NCI-H1436 treated with DMSO at 0.1 percent for 48 hours (cell line): ENCODE measurements around the gene FIZ1.

Experiments
- DNase-seq: peaks from one replicate; lab custom pipeline; 2025; lab: John Stamatoyannopoulos, UW

FIZ1 gene

GRCh38 chr19:55613396-55613795 lies 14.1 kb upstream of the FIZ1 start:
- no peak for DNase-seq

DNA sequence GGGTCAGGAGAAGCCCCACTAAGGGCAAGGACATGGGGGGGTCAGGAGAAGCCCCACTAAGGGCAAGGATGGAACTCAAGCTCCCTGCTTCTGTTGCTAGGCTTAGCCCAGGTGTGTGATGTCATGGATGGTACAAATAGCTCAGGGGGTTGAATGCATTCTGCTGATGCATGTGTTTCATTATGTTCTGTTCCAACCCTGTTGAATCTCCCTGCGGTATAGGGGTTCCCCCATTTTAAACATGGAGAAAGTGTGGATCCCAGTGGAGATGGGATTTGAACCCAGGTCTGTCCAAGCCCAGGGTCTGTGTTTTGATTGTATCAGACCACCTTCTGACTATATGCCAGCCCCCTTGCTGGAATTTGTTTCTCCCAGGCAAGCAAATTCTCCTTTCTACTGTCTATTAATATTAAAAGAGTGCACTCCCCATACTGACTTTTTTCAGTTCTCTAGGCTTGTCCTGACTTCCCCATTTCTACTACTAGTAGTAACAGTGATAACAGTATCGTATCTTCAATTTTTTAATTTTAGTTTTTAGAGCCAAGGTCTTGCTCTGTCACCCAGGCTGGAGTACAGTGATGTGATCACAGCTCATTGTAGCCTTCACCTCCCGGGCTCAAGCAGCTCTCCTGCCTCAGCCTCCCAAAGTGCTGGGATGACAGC lies 12.8 kb upstream of the FIZ1 start:
- no peak for DNase-seq

- no peak for DNase-seq
These were observed 12.1 kb upstream of the FIZ1 start for GRCh38 chr19:55611300-55611982.

GRCh38 chr19:55609326-55609725 lies 10.0 kb upstream of the FIZ1 start:
- DNase-seq = no peak

DNA sequence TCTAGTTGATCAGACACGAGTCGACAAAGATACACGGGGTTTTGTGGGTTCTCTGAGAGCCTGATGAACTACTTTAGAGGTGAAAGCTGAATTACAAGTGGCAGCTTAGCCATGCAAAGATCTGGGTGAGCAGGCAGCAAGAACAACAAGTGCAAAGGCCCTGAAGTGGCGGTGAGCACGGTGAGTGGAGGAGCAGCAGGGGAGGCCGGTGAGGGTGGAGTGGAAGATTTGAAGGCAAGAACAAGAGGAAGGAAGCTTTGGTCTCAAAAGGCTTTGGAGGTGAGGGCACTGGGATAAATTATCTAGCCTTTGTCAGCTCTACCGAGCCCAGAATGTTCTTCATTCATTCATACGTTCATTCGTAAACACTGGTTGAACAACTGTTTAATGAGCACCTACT lies 7.5 kb upstream of the FIZ1 start:
- DNase-seq = no peak

- no peak for DNase-seq
These were observed 7.1 kb upstream of the FIZ1 start for GRCh38 chr19:55606471-55606787.

DNA sequence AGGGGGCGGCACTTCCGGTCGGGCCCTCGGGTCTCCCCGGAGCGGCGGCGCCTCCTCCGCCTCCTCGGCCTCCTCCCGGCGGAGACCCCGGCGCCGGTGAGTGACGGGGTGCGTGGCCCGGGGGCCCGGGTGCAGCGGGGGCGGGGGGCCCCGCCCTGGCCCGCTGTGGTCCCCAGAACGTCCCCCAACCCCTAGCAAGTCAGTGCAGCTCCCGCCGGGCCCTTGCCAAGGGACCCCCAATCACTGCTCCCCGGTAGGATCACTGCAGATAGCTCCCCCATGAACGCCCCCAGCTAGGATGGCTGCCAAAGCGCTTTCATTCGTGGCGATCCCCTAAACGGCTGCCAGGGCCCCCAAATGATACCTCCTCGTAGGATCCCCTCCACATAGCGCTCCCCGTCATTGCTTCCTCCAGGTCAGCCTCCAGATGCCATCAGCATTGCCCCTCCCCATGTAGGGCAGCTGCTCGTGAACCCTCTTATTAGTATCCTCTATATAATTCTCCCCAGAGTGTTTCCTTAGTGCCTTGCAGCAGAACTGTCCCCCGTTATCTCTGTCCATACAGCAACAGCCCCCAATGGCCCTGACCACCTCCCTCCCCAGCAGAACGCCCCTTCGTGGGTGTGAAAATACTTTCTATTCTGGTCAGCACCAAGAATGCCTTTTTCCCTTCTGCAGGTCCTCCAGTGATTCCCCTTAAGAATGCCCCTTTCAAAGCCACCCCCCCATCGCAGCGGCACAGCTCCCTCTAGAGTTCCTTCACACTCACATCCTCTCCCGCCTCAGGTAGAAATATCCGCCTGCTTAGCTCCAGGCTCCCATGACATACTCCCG lies 6.5 kb upstream of the FIZ1 start, which contains the start of gene ZNF865:
ZNF865 (plus strand) TSS at position 11 of the 834 bp plus-strand sequence. CDS start 7,972 bp downstream, outside the sequence.
- peak; percentile 18 for DNase-seq

DNA sequence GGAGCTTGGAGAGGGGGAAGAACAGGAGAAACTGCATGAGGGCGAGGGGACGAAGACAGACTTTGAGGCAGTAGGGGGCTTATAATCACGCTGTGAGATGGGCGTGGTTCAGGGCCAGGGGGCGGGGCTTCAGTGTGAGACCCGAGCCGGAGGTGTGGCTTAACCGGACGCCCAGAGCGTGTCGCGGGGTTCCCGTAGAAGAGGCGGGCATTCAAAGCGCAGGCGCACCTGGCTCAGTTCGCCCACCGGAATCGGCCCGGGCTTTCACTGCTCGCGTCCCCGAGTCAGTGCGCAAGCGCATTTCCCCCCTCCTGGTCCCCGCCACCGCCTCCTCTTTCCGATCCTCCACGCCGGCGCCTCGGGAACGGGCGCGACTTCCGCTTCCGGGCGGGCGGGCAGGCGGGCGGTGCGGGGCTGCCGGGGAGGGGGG lies 5.9 kb upstream of the FIZ1 start:
- peak; percentile 91 for DNase-seq

DNA sequence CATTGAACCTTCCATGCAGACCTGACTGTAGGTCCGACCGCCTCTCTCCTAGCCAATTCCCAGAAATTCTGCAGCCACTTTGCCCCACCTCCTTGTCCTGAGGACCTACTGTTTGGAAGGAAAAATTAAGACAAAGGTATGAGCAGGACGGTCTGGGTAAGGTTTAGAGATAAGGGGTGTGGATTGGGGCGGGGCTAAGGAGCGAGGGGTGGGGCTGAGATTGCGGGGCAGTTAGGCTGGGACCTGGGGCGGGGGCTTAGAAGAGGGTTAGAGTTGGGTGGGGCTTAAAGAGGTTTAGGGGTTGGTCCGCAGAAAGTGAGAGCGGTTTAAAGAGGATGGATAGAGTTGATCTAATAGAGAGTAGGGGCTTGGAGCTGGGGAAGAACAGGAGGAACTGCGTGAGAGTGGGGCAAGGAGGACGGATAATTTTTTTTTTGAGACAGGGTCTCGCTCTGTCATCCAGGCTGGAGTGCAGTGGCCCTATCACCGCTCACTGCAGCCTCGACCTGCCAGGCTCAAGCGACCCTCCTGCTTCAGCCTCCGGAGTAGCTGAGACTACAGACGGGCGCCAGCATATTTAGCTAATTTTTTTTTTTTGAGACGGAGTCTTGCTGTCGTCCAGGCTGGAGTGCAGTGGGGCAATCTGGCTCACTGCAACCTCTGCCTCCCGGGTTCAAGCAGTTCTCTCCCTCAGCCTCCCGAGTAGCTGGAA lies 4.4 kb upstream of the FIZ1 start:
- no peak for DNase-seq

- DNase-seq = no peak
These were observed 3.8 kb upstream of the FIZ1 start for GRCh38 chr19:55603115-55603514.

- no peak for DNase-seq
These were observed 3.0 kb upstream of the FIZ1 start for GRCh38 chr19:55602104-55603001.

DNA sequence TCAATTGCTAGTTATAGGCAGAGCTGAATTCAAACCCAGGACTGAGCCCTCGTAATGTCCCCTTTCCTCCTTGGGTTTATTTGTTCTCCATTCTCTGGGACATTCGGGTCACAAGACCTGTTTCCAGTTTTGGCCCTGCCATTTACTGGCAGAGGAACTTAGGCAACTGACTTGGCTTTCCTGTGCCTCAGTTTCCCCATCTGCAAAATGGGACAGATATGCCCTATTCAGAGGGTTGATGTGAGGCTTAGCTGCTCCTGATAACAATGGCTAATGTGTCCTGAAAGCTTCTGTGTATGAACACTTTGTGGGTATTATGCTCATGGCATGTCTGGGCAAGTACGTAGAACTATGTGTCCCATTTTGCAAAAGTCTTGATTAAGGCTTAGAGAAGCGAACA lies 1.8 kb upstream of the FIZ1 start:
- DNase-seq = no peak

- DNase-seq = no peak
These were observed 1.3 kb upstream of the FIZ1 start for GRCh38 chr19:55600662-55601028.

- DNase-seq = peak; percentile 95
These were observed 735 bp upstream of the FIZ1 start, which contains the start of gene ZNF524 for GRCh38 chr19:55599842-55600661. TSS of gene ZNF524 (plus strand) at chr19:55600288. CDS start at chr19:55602113, 1,825 bp downstream.

DNA sequence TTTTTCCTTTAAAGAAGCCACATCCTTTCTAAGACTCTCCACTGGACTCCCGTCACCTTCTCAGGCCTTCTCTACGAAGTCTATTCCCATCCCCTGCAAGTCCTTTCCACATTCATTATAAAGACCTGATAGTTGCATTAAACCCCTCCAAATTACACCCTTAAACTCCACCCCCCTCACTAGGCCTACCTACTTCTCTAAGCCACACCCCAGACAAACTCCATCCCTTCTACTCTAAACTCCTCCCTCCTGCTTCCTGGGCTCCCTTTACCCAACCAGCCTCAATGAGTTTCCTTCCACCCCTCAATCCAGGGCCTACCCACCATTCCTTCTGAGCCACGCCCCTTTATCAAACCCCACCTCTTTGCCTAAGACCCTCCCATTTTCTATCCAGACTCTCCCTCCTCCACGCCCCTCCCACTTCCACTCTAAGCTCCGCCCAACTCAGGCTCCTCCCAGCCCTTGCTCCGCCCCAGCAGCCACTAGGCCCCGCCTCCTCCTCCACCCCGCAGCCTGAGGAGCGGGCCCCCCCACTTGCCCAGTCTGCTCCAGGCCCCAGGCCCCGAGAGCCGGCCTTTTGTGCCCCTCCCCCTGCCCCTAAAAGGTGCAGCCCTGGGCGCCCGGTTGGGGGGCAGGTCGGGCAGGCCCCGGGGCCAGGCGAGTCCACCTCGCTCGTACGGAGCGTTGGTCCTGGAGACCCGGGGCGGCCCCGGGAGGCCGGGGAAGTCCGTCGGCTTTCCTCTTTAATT lies 424 bp downstream of the FIZ1 start:
- DNase-seq = peak; percentile 94

DNA sequence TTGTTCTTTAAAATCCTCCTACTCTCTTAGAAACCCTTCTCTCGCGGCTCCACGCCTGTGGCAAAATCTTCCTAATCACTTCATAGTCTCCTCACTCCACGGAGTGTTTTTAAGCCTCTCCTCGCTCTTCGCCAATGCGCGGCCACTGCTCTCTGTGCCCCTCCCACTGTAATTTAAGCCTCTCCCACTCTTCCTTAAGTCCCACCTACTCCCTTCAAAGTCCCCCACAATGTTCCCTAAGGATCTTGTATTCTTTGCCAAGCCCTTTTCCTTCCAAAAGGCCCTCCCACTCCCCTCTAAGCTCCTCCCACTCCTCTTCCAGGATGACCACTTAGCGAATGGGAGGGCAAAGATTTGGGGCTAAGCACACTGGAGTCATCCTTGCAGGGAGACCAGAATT lies 1.3 kb downstream of the FIZ1 start:
- DNase-seq = no peak

DNA sequence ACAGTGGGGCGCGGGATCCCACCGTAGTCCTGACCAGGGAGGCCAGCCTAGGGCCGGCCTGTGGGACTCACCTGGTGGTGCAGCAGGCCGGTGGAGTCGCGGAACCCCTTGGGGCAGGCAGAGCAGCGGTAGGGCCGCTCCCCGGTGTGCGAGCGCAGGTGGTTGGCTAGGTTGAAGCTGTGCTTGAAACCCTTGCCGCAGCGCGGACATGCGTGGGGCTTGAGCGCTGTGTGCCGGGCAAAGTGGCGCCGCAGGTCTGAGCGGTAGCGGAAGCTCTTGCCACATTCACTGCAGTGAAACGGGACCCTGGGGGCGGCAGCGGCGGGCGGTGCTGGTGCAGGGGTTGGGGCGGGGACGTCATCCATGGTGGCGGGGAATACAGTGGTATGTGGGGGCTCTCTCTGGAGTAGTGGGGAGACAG lies 1.8 kb downstream of the FIZ1 start:
- DNase-seq = no peak

GRCh38 chr19:55596304-55596703 lies 3.0 kb downstream of the FIZ1 start:
- DNase-seq = no peak

- no peak for DNase-seq
These were observed 4.2 kb downstream of the FIZ1 start for GRCh38 chr19:55594996-55595545.
